Measurements from ENCODE around the gene MSGN1.

MSGN1 gene

GRCh38 chr2:17804358-17804757 is 11.9 kb upstream of the MSGN1 start:
- H3K9me3 ChIP-seq (ENCODE audit: insufficient read depth, low read length) = no peaks in the 10 kb centered on the region
- H3K36me3 ChIP-seq (replicated peaks; ENCODE audit: low read depth, low read length) = peaks cover 3% of the 10 kb centered on the region
- H4K20me1 ChIP-seq (ENCODE audit: insufficient read depth, low read length) = no peaks in the 10 kb centered on the region
- peaks cover 79% of the 10 kb centered on the region for H3K4me1 ChIP-seq (ENCODE audit: low read length)
- H3K27ac ChIP-seq (ENCODE audit: low read length) = peak overlapping the region; percentile 99
- H3K9ac ChIP-seq (ENCODE audit: low read length) = peak overlapping the region; percentile 94
- H3K4me2 ChIP-seq (ENCODE audit: low read length) = peak overlapping the region; percentile 85
- peak overlapping the region; percentile 66 for H3K4me3 ChIP-seq (ENCODE audit: low read length)
- H3K27me3 ChIP-seq (ENCODE audit: low read depth, low read length) = no peaks in the 10 kb centered on the region
- no peak overlapping the region for H2AFZ ChIP-seq (ENCODE audit: low read depth, low read length)
- TF ChIP-seq, protein P1, sequence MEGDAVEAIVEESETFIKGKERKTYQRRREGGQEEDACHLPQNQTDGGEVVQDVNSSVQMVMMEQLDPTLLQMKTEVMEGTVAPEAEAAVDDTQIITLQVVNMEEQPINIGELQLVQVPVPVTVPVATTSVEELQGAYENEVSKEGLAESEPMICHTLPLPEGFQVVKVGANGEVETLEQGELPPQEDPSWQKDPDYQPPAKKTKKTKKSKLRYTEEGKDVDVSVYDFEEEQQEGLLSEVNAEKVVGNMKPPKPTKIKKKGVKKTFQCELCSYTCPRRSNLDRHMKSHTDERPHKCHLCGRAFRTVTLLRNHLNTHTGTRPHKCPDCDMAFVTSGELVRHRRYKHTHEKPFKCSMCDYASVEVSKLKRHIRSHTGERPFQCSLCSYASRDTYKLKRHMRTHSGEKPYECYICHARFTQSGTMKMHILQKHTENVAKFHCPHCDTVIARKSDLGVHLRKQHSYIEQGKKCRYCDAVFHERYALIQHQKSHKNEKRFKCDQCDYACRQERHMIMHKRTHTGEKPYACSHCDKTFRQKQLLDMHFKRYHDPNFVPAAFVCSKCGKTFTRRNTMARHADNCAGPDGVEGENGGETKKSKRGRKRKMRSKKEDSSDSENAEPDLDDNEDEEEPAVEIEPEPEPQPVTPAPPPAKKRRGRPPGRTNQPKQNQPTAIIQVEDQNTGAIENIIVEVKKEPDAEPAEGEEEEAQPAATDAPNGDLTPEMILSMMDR (IDR thresholded peaks at IDR 0.05; ENCODE audit: low read depth, low read length) = no peak; the same call in 1 of the 2 replicates
- TF ChIP-seq EZH2phosphoT487 (IDR thresholded peaks at IDR 0.05; ENCODE audit: low read depth) = 0 out of 2 replicates have a peak, but pooled peaks have one; percentile 64
- peaks cover 13% of the 10 kb centered on the region for H3K79me2 ChIP-seq (ENCODE audit: low read length)

DNA sequence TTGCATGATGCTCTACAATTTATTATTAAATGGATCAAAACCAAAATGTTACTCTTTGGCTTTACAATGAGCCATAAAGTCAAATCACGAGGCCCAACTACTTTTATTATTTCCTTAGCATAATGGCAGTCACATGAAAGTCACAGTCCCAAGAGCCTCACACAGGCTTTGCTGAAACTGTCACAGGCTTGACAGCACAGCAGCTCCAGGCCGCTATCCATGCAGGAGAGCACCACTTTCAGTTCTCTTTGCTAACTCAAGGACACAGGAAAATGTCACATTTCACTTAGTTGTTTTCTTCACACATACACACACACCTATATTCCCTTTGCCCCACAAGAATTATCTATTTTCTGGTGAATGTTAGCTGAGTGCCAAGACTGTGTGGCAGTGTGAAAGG is 11.1 kb upstream of the MSGN1 start:
- no peaks in the 10 kb centered on the region for H3K9me3 ChIP-seq (ENCODE audit: insufficient read depth, low read length)
- H3K4me1 ChIP-seq (ENCODE audit: low read length) = peaks cover 71% of the 10 kb centered on the region
- H3K4me3 ChIP-seq (ENCODE audit: low read length) = peak overlapping the region; percentile 63
- peak overlapping the region; percentile 85 for H3K4me2 ChIP-seq (ENCODE audit: low read length)
- H3K27ac ChIP-seq (ENCODE audit: low read length) = peak overlapping the region; percentile 99
- H3K27me3 ChIP-seq (ENCODE audit: low read depth, low read length) = no peaks in the 10 kb centered on the region
- H2AFZ ChIP-seq (ENCODE audit: low read depth, low read length) = no peak overlapping the region
- peaks cover 13% of the 10 kb centered on the region for H3K79me2 ChIP-seq (ENCODE audit: low read length)
- H3K9ac ChIP-seq (ENCODE audit: low read length) = peak overlapping the region; percentile 94
- H3K36me3 ChIP-seq (replicated peaks; ENCODE audit: low read depth, low read length) = peaks cover 3% of the 10 kb centered on the region
- TF ChIP-seq, protein P1 (IDR thresholded peaks at IDR 0.05; ENCODE audit: low read depth, low read length) = no peak
- TF ChIP-seq EZH2phosphoT487 (IDR thresholded peaks at IDR 0.05; ENCODE audit: low read depth) = no peak
- H4K20me1 ChIP-seq (ENCODE audit: insufficient read depth, low read length) = no peaks in the 10 kb centered on the region

DNA sequence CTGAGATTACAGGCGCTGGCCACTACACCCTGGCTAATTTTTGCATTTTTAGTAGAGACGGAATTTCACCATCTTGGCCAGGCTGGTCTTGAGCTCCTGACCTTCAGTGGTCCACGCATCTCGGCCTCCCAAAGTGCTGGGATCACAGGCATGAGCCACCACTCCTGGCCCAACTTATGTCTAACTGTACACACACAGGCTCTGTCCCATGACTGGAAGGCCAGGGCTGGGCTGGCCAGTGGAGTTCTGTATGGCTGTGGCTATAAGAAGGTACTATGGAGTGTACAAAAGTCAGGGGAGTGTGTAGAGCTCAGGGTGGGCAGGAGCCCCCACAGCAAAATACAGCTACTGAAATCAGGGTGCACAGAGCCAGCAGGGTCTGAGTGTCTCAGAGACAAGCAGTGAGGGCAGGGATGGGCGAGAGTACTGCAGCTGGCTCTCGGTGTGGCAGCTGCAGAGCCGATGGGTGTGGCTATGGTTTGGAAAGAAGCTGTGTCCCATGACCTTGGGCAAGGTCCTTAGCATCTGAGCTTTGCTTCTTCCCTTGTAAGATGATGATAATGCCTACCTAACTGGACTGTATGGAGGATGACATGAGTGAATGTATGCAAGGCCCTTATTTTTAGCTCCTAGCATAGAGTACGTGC is 10.4 kb upstream of the MSGN1 start:
- Histone ChIP-seq H2AFZ (ENCODE audit: low read depth, low read length) (no peak overlapping the region), H4K20me1 (ENCODE audit: insufficient read depth, low read length) (no peaks in the 10 kb centered on the region), H3K9me3 (ENCODE audit: insufficient read depth, low read length) (no peaks in the 10 kb centered on the region), H3K36me3 (replicated peaks; ENCODE audit: low read depth, low read length) (peaks cover 3% of the 10 kb centered on the region), H3K4me1 (ENCODE audit: low read length) (peaks cover 64% of the 10 kb centered on the region), H3K9ac (ENCODE audit: low read length) (peak overlapping the region; percentile 94), H3K4me2 (ENCODE audit: low read length) (peak overlapping the region; percentile 85), H3K79me2 (ENCODE audit: low read length) (peaks cover 10% of the 10 kb centered on the region), H3K4me3 (ENCODE audit: low read length) (peak overlapping the region; percentile 46), H3K27ac (ENCODE audit: low read length) (peak overlapping the region; percentile 99), H3K27me3 (ENCODE audit: low read depth, low read length) (no peaks in the 10 kb centered on the region)
- TF ChIP-seq EZH2phosphoT487 (IDR thresholded peaks at IDR 0.05; ENCODE audit: low read depth) = no peak
- TF ChIP-seq, protein P1 (IDR thresholded peaks at IDR 0.05; ENCODE audit: low read depth, low read length) = no peak

DNA sequence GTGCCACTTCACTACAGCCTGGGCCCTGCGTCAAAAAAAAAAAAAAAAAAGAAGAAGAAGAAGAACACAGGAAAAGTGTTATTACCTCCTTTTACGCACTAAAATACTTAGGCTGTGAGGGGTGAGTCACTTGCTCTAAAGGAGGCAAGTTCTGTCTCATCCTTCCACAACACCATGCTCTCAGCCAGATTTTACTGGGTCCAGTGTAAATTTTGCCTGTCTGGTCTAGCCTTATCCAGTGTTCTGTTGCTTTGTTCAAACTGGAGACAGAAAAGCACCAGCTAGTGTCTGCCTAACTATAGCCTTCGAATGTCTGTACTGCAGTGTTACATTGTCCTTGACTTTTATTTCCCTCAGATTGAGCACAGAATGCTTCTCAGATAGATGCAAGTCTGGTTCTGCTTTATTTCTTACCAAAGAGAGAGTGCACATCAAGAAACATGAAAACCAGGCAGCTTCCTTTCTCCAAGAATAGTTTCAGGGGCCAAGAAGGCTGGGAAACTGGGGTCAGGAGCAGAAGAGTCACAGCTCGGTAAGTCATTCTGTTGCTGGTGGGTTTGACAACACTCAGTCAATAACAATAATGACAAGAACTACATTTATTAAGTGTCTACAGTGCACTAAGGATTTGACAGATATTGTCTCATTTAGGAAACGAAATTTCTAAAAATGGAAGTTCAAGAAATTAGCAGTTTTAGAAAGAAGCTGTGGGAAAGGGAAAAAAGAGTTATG is 3.1 kb upstream of the MSGN1 start:
- Histone ChIP-seq H2AFZ (ENCODE audit: low read depth, low read length) (no peak overlapping the region), H3K79me2 (ENCODE audit: low read length) (no peaks in the 10 kb centered on the region), H3K9me3 (ENCODE audit: insufficient read depth, low read length) (no peaks in the 10 kb centered on the region), H3K27ac (ENCODE audit: low read length) (peak overlapping the region; percentile 96), H3K4me1 (ENCODE audit: low read length) (peaks cover 70% of the 10 kb centered on the region), H4K20me1 (ENCODE audit: insufficient read depth, low read length) (no peaks in the 10 kb centered on the region), H3K9ac (ENCODE audit: low read length) (peak overlapping the region; percentile 66), H3K36me3 (replicated peaks; ENCODE audit: low read depth, low read length) (no peaks in the 10 kb centered on the region), H3K27me3 (ENCODE audit: low read depth, low read length) (no peaks in the 10 kb centered on the region), H3K4me2 (ENCODE audit: low read length) (peak overlapping the region; percentile 77), H3K4me3 (ENCODE audit: low read length) (peak overlapping the region; percentile 51)
- TF ChIP-seq, protein P1 (IDR thresholded peaks at IDR 0.05; ENCODE audit: low read depth, low read length) = no peak
- no peak for TF ChIP-seq EZH2phosphoT487 (IDR thresholded peaks at IDR 0.05; ENCODE audit: low read depth)
